Measurements from ENCODE around the gene SLC35B1. TPM values are rescaled to one million over a fixed set of nuclear protein-coding genes. Genes with fewer than 3 reads are reported as not detected.
A peak's percentile ranks its signal among the peaks of the same experiment; 100 is the strongest.

The SLC35B1 gene
- total RNA-seq, 3 donors from 2014 or later: 31.7 to 60.3 (median 41.5) TPM

- no peaks in the 10 kb centered on the region for H3K9me3 ChIP-seq
- intact Hi-C loops (cut with DNase I, micrococcal nuclease): no loop called here
- no peak for DNase-seq
- no peaks in the 10 kb centered on the region for H3K36me3 ChIP-seq (ENCODE audit: low read depth)
- no peak for ATAC-seq
- H3K4me3 ChIP-seq: no peak overlapping the region
- peaks cover 11% of the 10 kb centered on the region for H3K4me1 ChIP-seq (ENCODE audit: low read depth)
- TF ChIP-seq CTCF (IDR thresholded peaks at IDR 0.05): no peak
These were observed 39.9 kb downstream of the SLC35B1 start for GRCh38 chr17:49667854-49668253.

DNA sequence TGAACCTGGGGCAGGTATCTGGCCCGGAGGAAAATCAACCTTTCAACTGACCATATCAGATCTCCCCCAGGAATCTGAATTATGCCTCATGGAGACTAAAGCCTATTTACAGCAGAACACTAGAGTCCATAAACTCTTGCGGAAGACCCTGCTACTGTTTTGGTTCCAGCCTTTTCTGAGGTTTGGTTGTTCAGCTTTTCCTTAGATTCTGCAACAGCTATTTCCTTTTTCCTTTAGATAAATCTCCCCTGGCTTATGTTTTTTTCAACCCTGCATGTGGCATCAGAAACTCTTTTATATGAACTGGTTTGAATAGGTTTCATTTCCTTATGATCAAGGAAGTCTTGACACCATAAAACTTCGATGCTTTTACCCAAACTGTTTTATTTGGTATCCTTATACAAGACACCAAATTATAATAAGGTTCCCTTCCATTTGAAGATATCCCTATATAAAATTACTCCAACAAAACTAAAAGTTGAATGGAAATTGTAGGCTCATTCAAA is 43.0 kb downstream of the SLC35B1 start:
- Histone ChIP-seq H3K4me3 (no peak overlapping the region), H3K9me3 (no peaks in the 10 kb centered on the region), H3K36me3 (ENCODE audit: low read depth) (no peaks in the 10 kb centered on the region), H3K4me1 (ENCODE audit: low read depth) (peaks cover 14% of the 10 kb centered on the region)
- DNase-seq (no peak), ATAC-seq (peak; percentile 81)
- intact Hi-C loops (cut with DNase I, micrococcal nuclease): no loop called here
- TF ChIP-seq CTCF (IDR thresholded peaks at IDR 0.05): no peak

- intact Hi-C loops (cut with DNase I, micrococcal nuclease): no loop called here
- no peak for TF ChIP-seq CTCF (IDR thresholded peaks at IDR 0.05)
- no peaks in the 10 kb centered on the region for H3K9me3 ChIP-seq
- DNase-seq: no peak
- no peak for ATAC-seq
- no peak overlapping the region for H3K4me3 ChIP-seq
- H3K36me3 ChIP-seq (ENCODE audit: low read depth): no peaks in the 10 kb centered on the region
- H3K4me1 ChIP-seq (ENCODE audit: low read depth): peaks cover 11% of the 10 kb centered on the region
These were observed 47.9 kb downstream of the SLC35B1 start for GRCh38 chr17:49659661-49660382.

GRCh38 chr17:49656247-49656646 is 51.5 kb downstream of the SLC35B1 start:
- no peak overlapping the region for H3K4me3 ChIP-seq
- H3K9me3 ChIP-seq: no peaks in the 10 kb centered on the region
- no peak for TF ChIP-seq CTCF (IDR thresholded peaks at IDR 0.05)
- intact Hi-C loops (cut with DNase I, micrococcal nuclease): no loop called here
- H3K4me1 ChIP-seq (ENCODE audit: low read depth): no peaks in the 10 kb centered on the region
- DNase-seq (no peak), ATAC-seq (no peak)
- H3K36me3 ChIP-seq (ENCODE audit: low read depth): no peaks in the 10 kb centered on the region

Other genes with a start within 250 kb of the SLC35B1 start
- gene NGFR, start 212.7 kb downstream of the SLC35B1 start, total RNA-seq: 10 to 100 TPM in 1 of 3 donors, 1 to 10 TPM in 2; 1.0 to 11.9 (median 2.0) TPM
- gene NXPH3, start 132.1 kb downstream of the SLC35B1 start, total RNA-seq: 10 to 100 TPM in 1 of 3 donors, 1 to 10 TPM in 1, under 1 TPM in 1; 0.93 to 19.9 (median 2.3) TPM
- gene SPOP, start 29.9 kb downstream of the SLC35B1 start, total RNA-seq: 100 to 1,000 TPM in 1 of 3 donors, 10 to 100 TPM in 2; 47.6 to 213 (median 56.2) TPM
- gene FAM117A, start 56.2 kb upstream of the SLC35B1 start, total RNA-seq: 10 to 100 TPM in 1 of 3 donors, 1 to 10 TPM in 2; 6.5 to 22.0 (median 8.8) TPM
- gene KAT7, start 80.7 kb upstream of the SLC35B1 start, total RNA-seq: 10 to 100 TPM; 43.7 to 73.4 (median 59.7) TPM
- not detected for gene TAC4, start 140.1 kb upstream of the SLC35B1 start, total RNA-seq

Data from mucosa of descending colon (tissue), 3 donors.